ENCODE results near the gene CPO.

DNA sequence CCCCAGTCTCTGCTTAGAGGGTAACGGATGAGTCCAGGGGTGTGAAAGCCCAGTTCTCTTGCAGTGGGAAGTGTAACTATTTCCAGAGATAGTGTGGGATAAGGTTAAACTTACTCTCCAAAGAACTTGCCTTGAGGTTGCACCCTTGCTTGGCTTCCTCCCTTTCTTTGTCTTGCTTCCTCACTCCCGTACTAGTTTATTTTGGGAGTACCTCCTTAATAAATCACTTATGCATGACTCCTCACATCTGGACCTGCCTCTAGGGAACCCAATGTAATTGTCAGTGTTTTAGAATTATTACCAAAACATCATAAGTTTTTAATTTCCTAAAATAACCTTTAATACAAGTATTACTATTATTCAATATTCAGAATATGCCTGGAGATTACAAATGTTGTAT, 35.2 kb downstream of the CPO start:
- TF ChIP-seq, protein P1, sequence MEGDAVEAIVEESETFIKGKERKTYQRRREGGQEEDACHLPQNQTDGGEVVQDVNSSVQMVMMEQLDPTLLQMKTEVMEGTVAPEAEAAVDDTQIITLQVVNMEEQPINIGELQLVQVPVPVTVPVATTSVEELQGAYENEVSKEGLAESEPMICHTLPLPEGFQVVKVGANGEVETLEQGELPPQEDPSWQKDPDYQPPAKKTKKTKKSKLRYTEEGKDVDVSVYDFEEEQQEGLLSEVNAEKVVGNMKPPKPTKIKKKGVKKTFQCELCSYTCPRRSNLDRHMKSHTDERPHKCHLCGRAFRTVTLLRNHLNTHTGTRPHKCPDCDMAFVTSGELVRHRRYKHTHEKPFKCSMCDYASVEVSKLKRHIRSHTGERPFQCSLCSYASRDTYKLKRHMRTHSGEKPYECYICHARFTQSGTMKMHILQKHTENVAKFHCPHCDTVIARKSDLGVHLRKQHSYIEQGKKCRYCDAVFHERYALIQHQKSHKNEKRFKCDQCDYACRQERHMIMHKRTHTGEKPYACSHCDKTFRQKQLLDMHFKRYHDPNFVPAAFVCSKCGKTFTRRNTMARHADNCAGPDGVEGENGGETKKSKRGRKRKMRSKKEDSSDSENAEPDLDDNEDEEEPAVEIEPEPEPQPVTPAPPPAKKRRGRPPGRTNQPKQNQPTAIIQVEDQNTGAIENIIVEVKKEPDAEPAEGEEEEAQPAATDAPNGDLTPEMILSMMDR (IDR thresholded peaks at IDR 0.05; ENCODE audit: low read depth, low read length): no peak
- no peak for TF ChIP-seq POLR2A (IDR thresholded peaks at IDR 0.05; ENCODE audit: extremely low read depth, insufficient read length)

All from NB4 (cell line).